Measurements from ENCODE around the gene ERBB4. TPM values are rescaled to one million over a fixed set of nuclear protein-coding genes. Genes with fewer than 3 reads are reported as not detected.

The ERBB4 gene
- total RNA-seq, 1 donor from 2014 or later = 8.3 TPM

DNA sequence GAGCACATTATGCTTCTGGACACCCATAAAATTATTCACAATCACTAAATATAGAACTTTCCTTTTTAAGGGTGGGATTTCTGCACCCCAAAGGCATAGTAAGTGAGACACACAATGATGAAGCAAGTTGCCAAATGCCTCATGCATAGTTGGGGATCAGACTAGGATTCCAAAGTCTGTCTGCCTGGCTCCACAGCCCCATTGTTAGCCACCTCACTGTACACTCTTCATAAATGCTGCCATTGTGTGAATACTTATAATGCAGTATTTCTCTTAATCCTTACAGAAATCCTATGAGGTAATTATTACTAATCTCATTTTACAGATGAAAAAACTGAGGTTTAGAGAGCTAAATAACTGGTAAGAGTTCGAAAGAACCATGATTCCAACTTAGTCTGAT is 738.6 kb downstream of the ERBB4 start:
- H3K4me1 ChIP-seq = no peaks in the 10 kb centered on the region
- no peaks in the 10 kb centered on the region for H3K27me3 ChIP-seq (ENCODE audit: low read depth)
- no peak overlapping the region for H3K4me3 ChIP-seq
- no peak overlapping the region for H3K27ac ChIP-seq (replicated peaks)
- H3K9me3 ChIP-seq (replicated peaks) = no peaks in the 10 kb centered on the region
- no peaks in the 10 kb centered on the region for H3K36me3 ChIP-seq
- DNase-seq = no peak
- TF ChIP-seq, protein P1, sequence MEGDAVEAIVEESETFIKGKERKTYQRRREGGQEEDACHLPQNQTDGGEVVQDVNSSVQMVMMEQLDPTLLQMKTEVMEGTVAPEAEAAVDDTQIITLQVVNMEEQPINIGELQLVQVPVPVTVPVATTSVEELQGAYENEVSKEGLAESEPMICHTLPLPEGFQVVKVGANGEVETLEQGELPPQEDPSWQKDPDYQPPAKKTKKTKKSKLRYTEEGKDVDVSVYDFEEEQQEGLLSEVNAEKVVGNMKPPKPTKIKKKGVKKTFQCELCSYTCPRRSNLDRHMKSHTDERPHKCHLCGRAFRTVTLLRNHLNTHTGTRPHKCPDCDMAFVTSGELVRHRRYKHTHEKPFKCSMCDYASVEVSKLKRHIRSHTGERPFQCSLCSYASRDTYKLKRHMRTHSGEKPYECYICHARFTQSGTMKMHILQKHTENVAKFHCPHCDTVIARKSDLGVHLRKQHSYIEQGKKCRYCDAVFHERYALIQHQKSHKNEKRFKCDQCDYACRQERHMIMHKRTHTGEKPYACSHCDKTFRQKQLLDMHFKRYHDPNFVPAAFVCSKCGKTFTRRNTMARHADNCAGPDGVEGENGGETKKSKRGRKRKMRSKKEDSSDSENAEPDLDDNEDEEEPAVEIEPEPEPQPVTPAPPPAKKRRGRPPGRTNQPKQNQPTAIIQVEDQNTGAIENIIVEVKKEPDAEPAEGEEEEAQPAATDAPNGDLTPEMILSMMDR (IDR thresholded peaks at IDR 0.05; ENCODE audit: borderline replicate concordance) = no peak
- intact Hi-C loops (cut with micrococcal nuclease) = no loop called here

DNA sequence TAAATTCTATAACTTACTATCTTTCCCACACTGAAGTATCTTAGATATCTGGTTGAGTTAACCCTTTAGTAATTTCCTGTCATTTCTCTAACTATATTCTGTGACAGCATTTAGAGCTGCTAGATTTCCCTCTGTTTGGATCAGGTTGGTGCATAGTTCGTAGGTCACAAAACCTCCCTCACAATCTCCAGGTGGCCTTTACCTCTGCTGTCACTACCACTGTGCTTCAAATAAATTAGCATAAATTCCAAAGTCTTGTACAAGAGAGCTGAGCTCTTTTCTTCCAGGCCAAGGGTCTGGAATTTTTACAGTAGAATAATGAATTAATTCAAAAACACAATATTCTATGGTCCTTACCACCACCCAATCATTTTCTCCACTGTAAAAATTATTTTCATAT is 739.7 kb downstream of the ERBB4 start:
- TF ChIP-seq, protein P1 (IDR thresholded peaks at IDR 0.05; ENCODE audit: borderline replicate concordance) = no peak
- Histone ChIP-seq H3K27ac (replicated peaks) (no peak overlapping the region), H3K4me3 (no peak overlapping the region), H3K4me1 (no peaks in the 10 kb centered on the region), H3K9me3 (replicated peaks) (no peaks in the 10 kb centered on the region), H3K27me3 (ENCODE audit: low read depth) (no peaks in the 10 kb centered on the region), H3K36me3 (no peaks in the 10 kb centered on the region)
- intact Hi-C loops (cut with micrococcal nuclease) = no loop called here
- DNase-seq = no peak

DNA sequence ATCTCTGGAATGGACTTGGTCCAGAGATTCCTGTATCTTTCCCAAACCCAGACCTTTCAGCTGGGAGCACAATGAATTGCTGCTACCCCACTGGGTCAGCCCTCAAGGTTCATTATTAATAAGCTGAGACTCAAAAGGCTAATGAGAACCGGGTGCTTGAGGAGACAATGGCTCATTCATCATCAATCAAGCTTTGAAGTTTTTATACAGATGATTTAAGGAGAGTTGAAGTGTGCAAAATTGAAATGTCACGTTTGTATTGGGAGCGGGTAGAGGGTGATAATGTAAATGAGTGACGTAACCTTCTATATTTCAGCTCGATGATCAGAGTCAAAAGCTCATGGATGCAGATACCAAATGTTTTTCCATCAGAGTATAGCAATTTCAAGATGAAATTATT is 744.9 kb downstream of the ERBB4 start:
- Histone ChIP-seq H3K36me3 (no peaks in the 10 kb centered on the region), H3K4me3 (no peak overlapping the region)

DNA sequence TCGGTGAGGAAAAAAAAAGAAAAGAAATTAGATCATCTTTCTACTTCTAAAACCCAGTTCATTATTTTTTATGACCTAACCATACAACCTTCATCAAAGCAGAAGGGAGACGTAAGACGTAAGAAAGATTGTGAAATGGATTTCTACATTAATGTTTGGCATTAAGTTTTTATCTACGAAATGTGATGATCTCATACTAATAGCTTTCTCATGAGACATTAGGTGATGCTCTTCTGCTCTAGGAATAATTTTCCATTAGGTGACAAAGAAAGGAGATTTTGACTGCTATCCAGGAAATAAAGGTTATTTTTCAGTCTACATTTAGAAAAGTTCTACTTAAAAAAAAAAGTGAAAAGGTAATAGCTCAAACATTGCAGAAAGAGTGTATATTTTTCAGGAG is 748.6 kb downstream of the ERBB4 start:
- TF ChIP-seq, protein P1 (IDR thresholded peaks at IDR 0.05; ENCODE audit: borderline replicate concordance) = no peak
- no peak overlapping the region for H3K27ac ChIP-seq (replicated peaks)

More for the DNA sequence above, 744.9 kb downstream of the ERBB4 start:
- DNase-seq = no peak
- intact Hi-C loops (cut with micrococcal nuclease) = no loop called here
- Histone ChIP-seq H3K27me3 (ENCODE audit: low read depth) (no peaks in the 10 kb centered on the region), H3K27ac (replicated peaks) (no peak overlapping the region), H3K4me1 (no peaks in the 10 kb centered on the region), H3K9me3 (replicated peaks) (no peaks in the 10 kb centered on the region)
- TF ChIP-seq, protein P1 (IDR thresholded peaks at IDR 0.05; ENCODE audit: borderline replicate concordance) = no peak

DNA sequence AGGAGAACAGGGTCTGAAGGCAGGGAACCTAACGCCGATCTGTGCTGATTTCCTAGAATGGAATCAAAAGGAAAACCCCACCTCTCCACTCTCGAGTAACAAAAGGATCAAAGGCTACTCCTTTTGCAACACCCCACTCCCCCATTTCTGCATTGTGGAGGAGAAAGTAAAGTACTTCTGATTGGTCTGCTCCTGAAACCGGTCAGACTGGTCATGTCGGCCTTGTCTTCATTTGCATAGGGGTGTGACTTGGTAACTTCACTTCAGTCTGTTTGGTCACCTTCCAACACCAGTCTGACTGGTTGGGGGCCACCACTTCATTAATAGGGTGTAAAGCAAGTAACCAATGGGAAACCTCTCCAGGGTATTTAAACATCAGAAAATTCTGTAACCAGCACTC is 771.9 kb downstream of the ERBB4 start:
- Histone ChIP-seq H3K27ac (replicated peaks) (no peak overlapping the region), H3K9me3 (replicated peaks) (no peaks in the 10 kb centered on the region), H3K27me3 (ENCODE audit: low read depth) (no peaks in the 10 kb centered on the region), H3K4me1 (no peaks in the 10 kb centered on the region), H3K36me3 (no peaks in the 10 kb centered on the region), H3K4me3 (no peak overlapping the region)
- DNase-seq = no peak
- intact Hi-C loops (cut with micrococcal nuclease) = no loop called here
- TF ChIP-seq, protein P1 (IDR thresholded peaks at IDR 0.05; ENCODE audit: borderline replicate concordance) = no peak

More for the DNA sequence above, 748.6 kb downstream of the ERBB4 start:
- DNase-seq = no peak
- Histone ChIP-seq H3K36me3 (no peaks in the 10 kb centered on the region), H3K4me3 (no peak overlapping the region), H3K27me3 (ENCODE audit: low read depth) (no peaks in the 10 kb centered on the region), H3K4me1 (no peaks in the 10 kb centered on the region), H3K9me3 (replicated peaks) (no peaks in the 10 kb centered on the region)
- intact Hi-C loops (cut with micrococcal nuclease) = no loop called here

DNA sequence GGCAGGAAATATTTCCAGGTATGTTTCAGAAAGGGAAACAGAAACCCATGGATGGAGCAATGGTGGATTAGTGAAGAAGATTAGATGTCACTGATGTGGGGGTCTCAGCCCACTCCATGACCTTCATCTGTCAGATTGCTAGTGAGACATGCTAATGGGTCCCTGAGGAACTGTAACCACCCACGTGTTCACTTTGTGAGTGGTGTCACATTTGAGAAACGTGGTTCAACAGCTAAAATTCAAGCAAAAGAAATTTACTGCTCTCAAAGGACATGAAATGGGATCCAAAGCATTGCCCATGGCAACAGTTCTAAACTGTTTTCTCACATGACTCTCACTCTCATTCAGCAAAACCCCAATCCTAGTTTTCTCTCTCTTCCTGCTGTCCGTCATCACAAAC is 776.1 kb downstream of the ERBB4 start:
- intact Hi-C loops (cut with micrococcal nuclease) = no loop called here
- H3K36me3 ChIP-seq = no peaks in the 10 kb centered on the region
- H3K9me3 ChIP-seq (replicated peaks) = no peaks in the 10 kb centered on the region
- H3K4me3 ChIP-seq = no peak overlapping the region
- TF ChIP-seq, protein P1 (IDR thresholded peaks at IDR 0.05; ENCODE audit: borderline replicate concordance) = no peak
- no peak overlapping the region for H3K27ac ChIP-seq (replicated peaks)
- no peaks in the 10 kb centered on the region for H3K27me3 ChIP-seq (ENCODE audit: low read depth)
- DNase-seq = no peak
- no peaks in the 10 kb centered on the region for H3K4me1 ChIP-seq
